Vagina (tissue), 2 donors: Measurements from ENCODE around the gene AMN1. TPM values are rescaled to one million over a fixed set of nuclear protein-coding genes. Genes with fewer than 3 reads are reported as not detected.
"Not testable (repeated sequence)": the region's sequence is repeated elsewhere in the genome, so short reads cannot be mapped to it uniquely, and the experiment has no call there.

Experiments used
- DNase-seq, 2 donors: peaks; one replicate each; pipeline ENCODE4 v3.0.0-alpha.2; 2017; ENCODE audit errors: extremely low spot score in 2 of 2
- H3K27ac ChIP-seq: fragments of 200-600 bp; sonication (generic); one replicate; pipeline ENCODE4 v1.5.1; 2019
- H3K27me3 ChIP-seq: fragments of 200-600 bp; sonication (generic); one replicate; pipeline ENCODE4 v1.5.1; 2019
- H3K36me3 ChIP-seq, 2 donors: fragments of 200-600 bp; sonication (generic); one replicate each; pipeline ENCODE4 v1.5.1; 2017 to 2019
- H3K4me1 ChIP-seq: fragments of 200-600 bp; sonication (generic); one replicate; pipeline ENCODE4 v1.5.1; 2019
- H3K4me3 ChIP-seq, 2 donors: fragments of 200-600 bp; sonication (generic); 1 replicate in 1 of 2; 2 replicates in 1 of 2; pipeline ENCODE4 v1.5.1; 2016 to 2019
- H3K9me3 ChIP-seq: fragments of 200-600 bp; sonication (generic); one replicate; pipeline ENCODE4 v1.5.1; 2019
- POLR2A ChIP-seq, 2 donors: fragments of 450-650 bp; IDR thresholded peaks; one replicate each; pipeline ENCODE4 v1.6.1; 2017; ENCODE audit warnings: antibody characterized with exemption in 2 of 2, mild to moderate bottlenecking in 2 of 2, moderate library complexity in 2 of 2
- POLR2AphosphoS5 ChIP-seq, 2 donors: sonication (generic); formaldehyde crosslinking; IDR thresholded peaks; one replicate each; pipeline ENCODE4 v1.9.0; 2017; ENCODE audit warnings: antibody characterized with exemption in 2 of 2, mild to moderate bottlenecking in 2 of 2, low read depth in 1 of 2; ENCODE audit not compliant: insufficient read depth in 1 of 2
- intact Hi-C: fragments of 100-400 bp; cut with DNase I; formaldehyde crosslinking; loops from one replicate; pipeline ENCODE4 v1.15.1; 2023
- total RNA-seq: library from RNA; depleted of rRNA; stranded (reverse); fragments of >200 nt; gene quantifications from one replicate; pipeline ENCODE4 v1.2.3, GENCODE V29; 2016
- TF ChIP-seq, protein P1 (sequence below), 3 experiments: fragments of 450-650 bp in 2 of 3; fragments of 200-600 bp in 1 of 3; sonication (generic) in 1 of 3; IDR thresholded peaks; one replicate each; pipeline ENCODE4 v1.5.1; 2017 to 2019; ENCODE audit warnings: antibody characterized with exemption in 3 of 3, mild to moderate bottlenecking in 2 of 3, moderate library complexity in 2 of 3

Gene AMN1
- total RNA-seq, 1 donor from 2014 or later = 5.9 TPM

- no peaks in the 10 kb centered on the region for H3K9me3 ChIP-seq
- no peak overlapping the region for H3K4me3 ChIP-seq
- TF ChIP-seq POLR2A (IDR thresholded peaks at IDR 0.05) (no peak), POLR2AphosphoS5 (IDR thresholded peaks at IDR 0.05; ENCODE audit: insufficient read depth in 1 of 2, low read depth in 1 of 2) (no peak)
- TF ChIP-seq, protein P1, sequence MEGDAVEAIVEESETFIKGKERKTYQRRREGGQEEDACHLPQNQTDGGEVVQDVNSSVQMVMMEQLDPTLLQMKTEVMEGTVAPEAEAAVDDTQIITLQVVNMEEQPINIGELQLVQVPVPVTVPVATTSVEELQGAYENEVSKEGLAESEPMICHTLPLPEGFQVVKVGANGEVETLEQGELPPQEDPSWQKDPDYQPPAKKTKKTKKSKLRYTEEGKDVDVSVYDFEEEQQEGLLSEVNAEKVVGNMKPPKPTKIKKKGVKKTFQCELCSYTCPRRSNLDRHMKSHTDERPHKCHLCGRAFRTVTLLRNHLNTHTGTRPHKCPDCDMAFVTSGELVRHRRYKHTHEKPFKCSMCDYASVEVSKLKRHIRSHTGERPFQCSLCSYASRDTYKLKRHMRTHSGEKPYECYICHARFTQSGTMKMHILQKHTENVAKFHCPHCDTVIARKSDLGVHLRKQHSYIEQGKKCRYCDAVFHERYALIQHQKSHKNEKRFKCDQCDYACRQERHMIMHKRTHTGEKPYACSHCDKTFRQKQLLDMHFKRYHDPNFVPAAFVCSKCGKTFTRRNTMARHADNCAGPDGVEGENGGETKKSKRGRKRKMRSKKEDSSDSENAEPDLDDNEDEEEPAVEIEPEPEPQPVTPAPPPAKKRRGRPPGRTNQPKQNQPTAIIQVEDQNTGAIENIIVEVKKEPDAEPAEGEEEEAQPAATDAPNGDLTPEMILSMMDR (IDR thresholded peaks at IDR 0.05) = no peak
- H3K27ac ChIP-seq = no peak overlapping the region
- H3K36me3 ChIP-seq = no peaks in the 10 kb centered on the region
- no peaks in the 10 kb centered on the region for H3K27me3 ChIP-seq
- H3K4me1 ChIP-seq = no peaks in the 10 kb centered on the region
- intact Hi-C loops = no loop called here
- DNase-seq = no peak
Observed at GRCh38 chr12:31672521-31672920, 56.3 kb downstream of the AMN1 start.

DNA sequence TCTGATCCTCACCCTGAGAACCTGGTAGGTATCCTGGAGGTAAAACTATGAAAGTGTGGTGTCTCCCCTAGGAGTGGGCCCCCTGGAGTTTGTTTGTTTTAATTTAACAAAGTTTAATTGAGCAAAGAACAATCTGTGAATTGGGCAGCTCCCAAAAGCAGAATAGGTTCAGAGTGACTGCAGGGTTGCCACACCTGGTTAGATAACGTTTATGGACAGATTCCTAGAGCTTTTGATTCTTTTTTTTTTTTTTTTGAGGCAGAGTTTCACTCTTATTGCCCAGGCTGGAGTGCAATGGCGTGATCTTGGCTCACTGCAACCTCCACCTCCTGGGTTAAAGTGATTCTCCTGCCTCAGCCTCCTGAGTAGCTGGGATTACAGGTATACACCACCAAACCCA, 59.2 kb downstream of the AMN1 start:
- intact Hi-C loops, H3K27me3 ChIP-seq, H3K27ac ChIP-seq, H3K4me3 ChIP-seq, H3K4me1 ChIP-seq, H3K9me3 ChIP-seq, DNase-seq, H3K36me3 ChIP-seq: not testable (repeated sequence)

GRCh38 chr12:31669020-31669419, 59.8 kb downstream of the AMN1 start:
- DNase-seq = no peak
- intact Hi-C loops = no loop called here
- no peaks in the 10 kb centered on the region for H3K4me1 ChIP-seq
- no peaks in the 10 kb centered on the region for H3K27me3 ChIP-seq
- TF ChIP-seq POLR2AphosphoS5 (IDR thresholded peaks at IDR 0.05; ENCODE audit: insufficient read depth in 1 of 2, low read depth in 1 of 2) = no peak
- TF ChIP-seq, protein P1 (IDR thresholded peaks at IDR 0.05) = no peak
- no peak for TF ChIP-seq POLR2A (IDR thresholded peaks at IDR 0.05)
- no peak overlapping the region for H3K4me3 ChIP-seq
- no peaks in the 10 kb centered on the region for H3K9me3 ChIP-seq
- no peaks in the 10 kb centered on the region for H3K36me3 ChIP-seq
- H3K27ac ChIP-seq = no peak overlapping the region

DNA sequence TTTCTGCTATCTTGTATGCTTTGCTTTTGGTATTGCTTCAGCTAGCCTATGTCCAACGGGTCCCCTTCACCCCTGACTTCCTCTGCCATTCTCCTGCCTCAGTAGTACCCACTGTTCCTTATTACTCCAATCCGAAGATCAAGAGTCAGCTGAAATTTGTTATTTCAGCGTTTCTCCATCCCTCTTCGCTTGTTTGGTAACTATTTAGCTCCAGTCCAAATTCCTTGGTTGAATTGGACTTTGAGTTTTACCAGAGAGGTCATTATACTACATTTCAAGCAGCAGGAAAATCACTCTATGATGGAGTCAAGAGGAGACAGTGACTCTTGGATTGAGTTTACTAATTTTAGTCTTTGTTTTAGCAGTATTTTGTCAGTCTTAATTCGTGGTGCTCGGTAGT, 64.8 kb downstream of the AMN1 start:
- Histone ChIP-seq H3K27me3 (no peaks in the 10 kb centered on the region), H3K4me3 (no peak overlapping the region), H3K4me1 (peaks cover 8% of the 10 kb centered on the region), H3K9me3 (no peaks in the 10 kb centered on the region), H3K27ac (no peak overlapping the region), H3K36me3 (no peaks in the 10 kb centered on the region)
- TF ChIP-seq POLR2AphosphoS5 (IDR thresholded peaks at IDR 0.05; ENCODE audit: insufficient read depth in 1 of 2, low read depth in 1 of 2) = no peak
- TF ChIP-seq, protein P1 (IDR thresholded peaks at IDR 0.05) = no peak
- intact Hi-C loops = no loop called here
- no peak for DNase-seq

DNA sequence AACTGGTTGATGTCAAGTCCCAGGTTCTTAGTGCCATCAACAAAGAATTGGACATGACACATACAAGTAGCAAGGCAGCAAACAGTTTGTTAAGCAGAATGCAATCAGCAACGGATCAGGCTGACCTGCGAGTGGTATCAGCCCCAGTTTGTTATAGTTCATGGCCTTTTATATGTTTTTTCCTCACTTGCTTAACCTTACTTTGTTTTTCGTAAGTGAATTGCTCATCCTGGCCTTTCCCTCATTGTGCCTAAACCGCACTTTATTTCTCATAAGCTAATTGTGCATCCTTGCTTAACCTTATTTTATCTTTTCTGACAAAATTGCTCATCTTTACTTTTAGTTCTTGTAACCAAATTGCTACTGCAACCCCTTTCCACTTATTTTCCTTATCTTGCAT, 65.2 kb downstream of the AMN1 start:
- intact Hi-C loops = no loop called here
- no peak for DNase-seq
- TF ChIP-seq POLR2A (IDR thresholded peaks at IDR 0.05) (no peak), POLR2AphosphoS5 (IDR thresholded peaks at IDR 0.05; ENCODE audit: insufficient read depth in 1 of 2, low read depth in 1 of 2) (no peak)
- TF ChIP-seq, protein P1 (IDR thresholded peaks at IDR 0.05) = no peak
- H3K4me3 ChIP-seq = no peak overlapping the region
- H3K4me1 ChIP-seq = peaks cover 10% of the 10 kb centered on the region
- H3K36me3 ChIP-seq = no peaks in the 10 kb centered on the region
- H3K9me3 ChIP-seq = no peaks in the 10 kb centered on the region
- no peaks in the 10 kb centered on the region for H3K27me3 ChIP-seq
- H3K27ac ChIP-seq = no peak overlapping the region
